ENCODE data around the gene RASSF9.

DNA sequence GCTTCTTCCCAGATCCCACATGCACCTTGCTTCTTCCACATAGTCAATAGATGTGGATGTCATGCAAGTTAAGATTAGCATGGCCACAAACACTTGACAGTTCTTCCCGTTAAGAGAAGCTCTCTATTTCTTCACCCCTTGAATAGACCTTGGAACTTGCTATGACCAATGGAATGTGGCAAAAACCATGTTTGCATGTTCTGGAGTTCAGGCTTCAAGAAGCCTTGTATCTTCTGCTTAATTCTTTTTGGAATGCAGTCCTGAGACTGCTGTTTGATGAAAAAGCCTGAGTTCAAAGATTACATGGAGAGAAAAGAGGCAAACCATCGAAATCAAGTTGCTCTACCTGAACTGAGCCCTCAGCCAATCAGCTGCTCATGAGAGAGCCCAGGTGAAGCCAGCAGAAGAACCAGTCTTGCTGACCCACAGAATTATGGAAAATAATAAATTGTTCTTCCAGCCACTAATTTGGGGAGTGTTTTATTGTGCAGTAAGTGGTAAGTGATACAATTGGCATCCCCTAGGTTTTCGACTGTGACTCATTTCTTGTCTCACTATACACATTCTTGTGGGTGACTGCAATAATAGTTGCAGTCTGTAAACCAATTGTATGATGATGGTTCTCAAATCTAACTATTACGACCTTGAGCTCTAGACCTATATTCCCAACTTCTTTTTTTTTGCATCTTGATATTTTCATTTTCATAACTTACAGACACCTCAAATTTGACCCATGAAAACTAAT is 12.6 kb downstream of the RASSF9 start:
- TF ChIP-seq, protein P1, sequence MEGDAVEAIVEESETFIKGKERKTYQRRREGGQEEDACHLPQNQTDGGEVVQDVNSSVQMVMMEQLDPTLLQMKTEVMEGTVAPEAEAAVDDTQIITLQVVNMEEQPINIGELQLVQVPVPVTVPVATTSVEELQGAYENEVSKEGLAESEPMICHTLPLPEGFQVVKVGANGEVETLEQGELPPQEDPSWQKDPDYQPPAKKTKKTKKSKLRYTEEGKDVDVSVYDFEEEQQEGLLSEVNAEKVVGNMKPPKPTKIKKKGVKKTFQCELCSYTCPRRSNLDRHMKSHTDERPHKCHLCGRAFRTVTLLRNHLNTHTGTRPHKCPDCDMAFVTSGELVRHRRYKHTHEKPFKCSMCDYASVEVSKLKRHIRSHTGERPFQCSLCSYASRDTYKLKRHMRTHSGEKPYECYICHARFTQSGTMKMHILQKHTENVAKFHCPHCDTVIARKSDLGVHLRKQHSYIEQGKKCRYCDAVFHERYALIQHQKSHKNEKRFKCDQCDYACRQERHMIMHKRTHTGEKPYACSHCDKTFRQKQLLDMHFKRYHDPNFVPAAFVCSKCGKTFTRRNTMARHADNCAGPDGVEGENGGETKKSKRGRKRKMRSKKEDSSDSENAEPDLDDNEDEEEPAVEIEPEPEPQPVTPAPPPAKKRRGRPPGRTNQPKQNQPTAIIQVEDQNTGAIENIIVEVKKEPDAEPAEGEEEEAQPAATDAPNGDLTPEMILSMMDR (conservative IDR thresholded peaks at IDR 0.05; ENCODE audit: low read depth in 2 of 2) = no peak
- TF ChIP-seq ZNF114 (CRISPR knock-in tag; IDR thresholded peaks at IDR 0.05) (no peak), POLR2AphosphoS5 (IDR thresholded peaks at IDR 0.05; ENCODE audit: low read depth) (no peak), EZH2 (IDR thresholded peaks at IDR 0.05; ENCODE audit: low read depth, unreplicated experiment) (no peak), JUNB (IDR thresholded peaks at IDR 0.05; ENCODE audit: unreplicated experiment) (no peak), EZH2phosphoT487 (IDR thresholded peaks at IDR 0.05; ENCODE audit: unreplicated experiment) (no peak)

All from GM23338 (cell line).